HG02759 (cell line): ENCODE data around the gene TGM1.
"Not testable (repeated sequence)": the region's sequence is repeated elsewhere in the genome, so short reads cannot be mapped to it uniquely, and the experiment has no call there.

Experiments used
- ATAC-seq: cut with Tn5 transposase; IDR thresholded peaks from one replicate; pipeline ENCODE4 v1.9.1; 2021; ENCODE audit warnings: mild to moderate bottlenecking, moderate library complexity; ENCODE audit not compliant: unreplicated experiment

Gene TGM1

DNA sequence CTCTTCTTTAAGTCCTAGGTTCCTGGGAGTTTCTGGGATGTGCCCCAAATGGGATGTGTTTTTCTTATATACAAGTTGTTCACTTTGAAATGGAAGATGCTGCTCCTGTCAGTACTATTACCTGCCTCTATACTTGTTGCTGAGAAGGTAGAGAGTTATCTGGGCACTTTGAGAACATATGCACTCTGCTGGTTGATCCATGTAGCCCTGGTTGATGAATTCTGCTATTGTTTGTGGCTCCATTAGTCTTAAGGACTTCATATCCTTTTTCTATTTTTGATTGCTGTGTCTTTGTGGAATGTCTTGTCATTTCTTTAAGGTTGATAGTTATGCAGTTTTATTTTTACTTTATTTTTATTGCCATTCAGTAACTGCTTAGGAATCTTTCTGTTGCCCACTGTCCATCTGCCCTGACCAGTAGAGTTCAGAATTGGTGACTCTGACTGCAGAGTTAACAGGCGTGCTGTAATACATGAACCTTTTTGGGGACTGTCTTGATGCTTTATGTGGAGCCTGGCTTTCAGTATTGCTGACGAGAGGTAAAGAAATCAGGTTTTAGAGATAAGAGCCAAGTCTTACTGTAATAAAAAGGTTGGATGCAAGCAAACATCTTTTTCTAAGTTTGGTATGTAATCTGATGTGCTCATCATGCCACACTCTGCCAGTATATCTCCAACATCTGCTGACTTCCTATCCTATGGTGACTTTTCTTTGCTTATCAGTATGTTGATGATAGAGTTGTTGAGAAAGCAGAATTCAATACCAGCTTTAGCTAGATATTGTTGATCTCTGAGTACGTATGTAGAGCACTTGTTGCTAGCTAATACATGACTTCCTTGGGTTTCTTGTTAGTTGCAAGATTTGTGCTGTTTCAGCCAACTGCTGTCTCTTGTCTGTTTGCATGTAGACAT, 28.6 kb downstream of the TGM1 start:
- no peak for ATAC-seq

GRCh38 chr14:24233538-24233866, 29.5 kb downstream of the TGM1 start:
- ATAC-seq = no peak

DNA sequence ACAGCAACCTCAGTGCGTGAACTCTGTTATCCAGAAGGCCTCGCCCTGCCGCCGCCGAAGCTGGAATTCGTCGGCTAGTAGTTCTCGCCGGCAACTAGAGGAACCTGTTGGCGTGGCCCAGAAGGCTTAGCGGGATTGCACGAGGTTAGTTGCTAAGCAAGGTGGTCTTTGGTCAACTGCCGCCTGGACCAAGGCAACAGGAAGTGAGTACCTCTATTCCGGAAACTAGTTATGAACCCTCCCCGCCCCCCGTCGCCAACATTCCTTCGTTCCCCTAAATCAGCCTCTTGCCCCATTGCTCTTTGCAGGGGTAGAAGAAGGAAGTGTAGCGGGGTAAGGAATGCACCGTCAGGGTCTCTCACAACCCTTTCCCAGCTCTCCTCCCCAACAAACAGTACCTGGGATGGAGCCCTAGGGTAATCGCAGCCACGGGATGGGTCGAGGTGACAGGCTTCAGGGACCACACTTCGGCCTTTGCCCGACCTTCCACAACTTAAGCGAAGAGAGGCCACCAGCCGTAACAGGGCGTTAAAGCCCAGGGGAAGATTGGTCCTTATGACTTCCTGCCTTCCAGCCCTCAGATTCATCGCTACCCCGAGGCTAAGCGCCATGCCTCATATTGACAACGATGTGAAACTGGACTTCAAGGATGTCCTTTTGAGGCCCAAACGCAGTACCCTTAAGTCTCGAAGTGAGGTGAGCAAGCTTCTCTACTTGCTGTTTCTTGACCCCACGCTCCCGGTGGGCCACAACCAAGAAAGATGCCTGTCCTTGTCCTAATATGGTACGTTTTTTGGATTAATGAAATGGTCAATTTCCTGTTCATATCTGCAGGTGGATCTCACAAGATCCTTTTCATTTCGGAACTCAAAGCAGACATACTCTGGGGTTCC, 30.1 kb downstream of the TGM1 start, which contains the start of gene GMPR2:
Gene GMPR2 (plus strand): TSS at position 285 of the 893 bp plus-strand sequence. CDS start 325 bp downstream, at position 610.
- ATAC-seq = peak; percentile 64

GRCh38 chr14:24232121-24232644, 30.8 kb downstream of the TGM1 start, which contains the start of gene NEDD8:
Gene NEDD8 (minus strand): TSS chr14:24232367. CDS start chr14:24232267, 100 bp downstream.
- ATAC-seq = peak; percentile 80

DNA sequence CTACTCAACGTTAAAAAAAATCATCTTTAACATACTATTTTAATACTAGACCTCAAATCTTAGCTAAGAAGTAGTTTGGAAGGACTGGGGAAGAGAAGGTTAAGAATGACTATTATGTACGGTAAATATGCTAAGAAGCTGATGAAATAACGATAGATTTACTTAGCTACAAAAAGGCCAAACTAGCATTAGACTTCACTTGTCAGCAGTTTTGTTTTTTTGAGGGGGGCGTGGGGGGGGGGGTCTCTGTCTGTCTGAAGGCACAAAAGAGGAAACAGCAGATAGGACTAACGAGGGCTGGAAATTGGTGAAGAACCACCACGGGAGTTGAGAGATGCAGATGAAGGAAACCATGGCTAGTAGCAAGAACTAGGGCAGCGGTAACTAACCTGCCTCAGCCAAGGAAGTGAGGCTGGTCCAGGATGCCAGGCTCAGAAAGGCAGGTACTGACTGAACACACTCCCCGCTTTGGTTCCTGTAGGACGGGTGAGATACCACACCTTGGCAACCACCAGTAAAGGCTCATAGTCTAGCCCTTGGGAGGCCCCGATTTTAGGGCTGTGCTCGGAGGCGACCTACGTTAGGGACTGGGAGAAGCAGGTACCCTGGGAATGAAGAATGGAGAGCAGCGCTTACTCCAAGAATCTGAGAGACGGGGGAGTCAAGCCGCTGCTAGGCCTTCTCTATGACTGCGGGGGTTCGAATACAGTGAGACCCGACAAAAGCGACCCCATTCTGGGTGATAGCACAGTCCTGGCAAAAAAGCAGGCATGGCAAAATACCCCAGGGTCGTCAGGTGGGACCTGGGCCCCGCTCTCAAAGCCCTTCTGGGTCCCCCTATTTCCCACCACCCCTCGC, 31.5 kb downstream of the TGM1 start:
- ATAC-seq = peak; percentile 3

DNA sequence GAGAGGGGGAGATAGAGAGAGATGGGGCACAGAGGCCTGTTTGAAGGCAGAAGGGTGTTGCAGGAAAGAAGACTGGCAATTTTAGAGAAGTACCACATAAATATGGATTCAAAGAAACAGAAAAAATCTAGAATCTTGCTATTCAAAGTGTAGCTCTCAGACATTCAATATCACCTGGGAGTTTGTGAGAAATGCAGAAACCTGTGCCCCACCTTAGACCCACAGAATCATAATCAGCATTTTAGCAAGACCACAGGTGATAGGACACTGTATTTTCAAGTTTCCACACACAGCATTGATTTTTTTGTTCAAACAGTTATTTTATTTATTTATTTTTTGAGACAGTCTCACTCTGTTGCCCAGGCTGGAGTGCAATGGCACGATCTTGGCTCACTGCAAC, 34.1 kb downstream of the TGM1 start:
- ATAC-seq = no peak

DNA sequence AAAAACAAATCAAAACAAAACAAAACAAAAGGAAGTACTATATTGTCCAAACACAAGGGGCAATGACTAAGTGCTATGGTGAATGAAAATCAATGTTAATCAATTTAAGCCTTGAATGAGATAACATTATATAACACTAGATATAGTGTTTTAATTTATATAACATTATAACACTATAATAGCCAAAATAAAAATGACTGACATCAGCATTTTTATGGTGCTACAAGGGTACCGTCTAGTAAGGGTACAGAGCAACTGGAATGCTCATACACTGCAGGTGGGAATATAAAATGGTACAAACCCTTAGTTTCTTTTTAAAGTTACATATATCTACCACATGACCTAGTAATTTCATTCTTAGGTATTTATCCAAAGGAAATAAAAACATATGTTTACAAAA, 36.5 kb downstream of the TGM1 start:
- ATAC-seq = no peak

DNA sequence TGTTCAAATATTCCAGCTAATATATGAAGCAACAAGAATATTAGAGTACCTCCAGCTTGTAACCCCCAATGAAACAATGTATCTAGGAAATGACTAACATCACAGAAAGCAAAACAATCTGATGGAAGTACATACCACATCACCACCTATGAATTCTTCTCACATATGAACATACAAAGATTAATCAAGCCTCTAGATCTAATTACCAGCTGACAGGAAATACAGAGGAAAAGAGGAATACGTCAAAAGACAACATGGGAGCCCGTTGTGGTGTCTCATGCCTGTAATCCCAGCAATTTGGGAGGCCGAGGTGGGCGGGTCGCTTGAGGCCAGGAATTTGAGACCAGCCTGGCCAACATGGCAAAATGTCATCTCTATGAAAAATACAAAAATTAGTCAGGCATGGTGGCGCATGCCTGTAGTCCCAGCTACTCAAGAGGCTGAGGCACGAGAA, 38.3 kb downstream of the TGM1 start:
- no peak for ATAC-seq

DNA sequence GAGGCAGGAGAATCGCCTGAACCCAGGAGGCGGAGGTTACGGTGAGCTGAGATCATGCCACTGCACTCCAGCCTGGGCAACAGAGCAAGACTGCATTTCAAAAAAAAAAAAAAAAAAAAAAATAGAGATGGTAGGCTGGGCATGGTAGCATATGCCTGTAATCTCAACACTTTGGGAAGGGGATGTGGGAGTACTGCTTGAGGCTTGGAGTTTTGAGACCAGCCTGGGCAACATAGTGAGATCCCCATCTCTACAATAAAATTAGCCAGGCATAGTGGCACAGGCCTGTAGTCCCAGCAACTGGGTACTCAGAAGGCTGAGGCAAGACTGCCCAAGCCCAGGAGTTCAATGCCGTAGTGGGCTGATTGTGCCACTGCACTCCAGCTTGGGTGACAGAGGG, 40.0 kb downstream of the TGM1 start:
- ATAC-seq = not testable (repeated sequence)

DNA sequence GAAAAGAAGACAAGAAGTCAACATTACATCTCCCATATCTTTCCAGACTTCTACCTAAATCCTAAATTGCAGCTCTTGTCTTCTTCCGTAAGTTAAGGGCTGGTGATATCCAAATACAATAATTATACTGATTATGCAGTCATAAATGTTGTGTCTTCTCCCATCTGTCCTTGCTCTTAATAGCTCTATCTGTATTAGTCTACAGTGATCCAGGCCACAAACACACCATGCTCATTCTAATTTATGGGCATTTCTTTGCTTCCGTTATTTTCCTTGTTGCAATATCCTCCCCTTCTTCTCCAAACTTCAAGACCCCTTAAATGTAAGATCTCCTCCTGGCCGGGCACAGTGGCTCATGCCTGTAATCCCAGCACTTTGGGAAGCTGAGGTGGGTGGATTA, 43.5 kb downstream of the TGM1 start:
- ATAC-seq = no peak

- no peak for ATAC-seq
These were observed 43.9 kb downstream of the TGM1 start for GRCh38 chr14:24219080-24219479.

DNA sequence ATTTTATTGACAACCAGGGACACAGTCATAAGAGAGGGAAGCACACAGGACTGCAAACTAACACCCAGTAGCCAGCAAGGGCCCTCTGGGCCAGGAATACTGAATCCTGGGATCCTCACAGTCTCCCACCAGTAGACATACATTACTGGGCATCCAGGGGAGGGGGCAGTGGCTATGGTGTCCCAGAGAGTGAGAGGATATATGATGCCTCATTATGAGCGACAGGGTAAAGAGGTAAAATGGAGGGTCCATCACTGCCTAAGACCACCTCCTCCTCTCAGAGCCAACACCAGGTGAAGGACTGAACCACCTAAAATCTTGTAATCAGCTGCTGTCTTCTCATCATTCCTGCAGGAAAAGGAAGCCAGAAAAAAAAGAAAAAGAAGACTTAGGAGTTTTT, 46.1 kb downstream of the TGM1 start:
- not testable (repeated sequence) for ATAC-seq

- no peak for ATAC-seq
These were observed 46.7 kb downstream of the TGM1 start for GRCh38 chr14:24216345-24216699.

DNA sequence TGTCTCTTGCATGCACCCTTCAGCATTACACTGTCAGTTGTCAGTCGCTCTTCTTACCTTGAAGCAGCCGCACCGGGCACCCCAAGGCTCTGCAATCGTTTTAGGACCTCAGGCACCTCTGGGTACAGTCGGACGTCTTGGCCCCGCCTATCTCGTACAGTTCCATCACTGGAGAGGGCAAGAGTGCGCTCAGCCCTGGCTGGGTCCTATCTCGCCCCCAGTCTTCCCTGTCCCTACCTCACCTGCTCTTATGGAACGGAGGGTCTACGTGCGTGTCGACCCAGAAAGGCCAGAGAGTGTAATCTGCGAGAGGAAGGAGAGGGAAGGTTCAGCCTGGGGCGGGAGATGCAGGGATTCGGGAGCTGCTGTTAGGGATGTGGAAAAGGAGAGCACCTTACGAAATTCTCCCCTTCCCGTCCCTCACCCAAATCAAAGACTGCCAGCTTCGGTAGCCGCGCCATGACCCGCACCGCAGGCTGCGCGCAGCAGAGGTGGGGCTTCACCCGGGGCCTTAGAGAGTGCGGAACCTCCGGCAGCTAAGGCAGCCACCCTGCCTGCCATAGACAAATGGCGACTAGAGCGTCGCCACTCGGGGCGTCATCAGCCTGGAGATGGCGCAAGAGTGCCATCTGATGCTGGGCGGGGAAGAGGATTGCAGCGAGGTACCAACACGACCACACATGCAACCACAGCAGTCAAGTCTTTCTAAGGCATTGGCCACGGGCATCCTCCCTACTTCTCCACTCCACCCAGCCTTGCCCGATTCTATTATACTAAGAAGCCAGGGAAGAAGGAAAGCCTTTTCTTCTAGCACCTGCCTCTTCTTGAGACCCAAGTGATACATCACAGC, 47.3 kb downstream of the TGM1 start, which contains the start of gene MDP1:
Gene MDP1 (minus strand): TSS at position 572 of the 850 bp plus-strand sequence. CDS start 111 bp downstream, at position 461.
- peak; percentile 72 for ATAC-seq

- ATAC-seq = no peak
These were observed 48.9 kb downstream of the TGM1 start for GRCh38 chr14:24213866-24214662.

DNA sequence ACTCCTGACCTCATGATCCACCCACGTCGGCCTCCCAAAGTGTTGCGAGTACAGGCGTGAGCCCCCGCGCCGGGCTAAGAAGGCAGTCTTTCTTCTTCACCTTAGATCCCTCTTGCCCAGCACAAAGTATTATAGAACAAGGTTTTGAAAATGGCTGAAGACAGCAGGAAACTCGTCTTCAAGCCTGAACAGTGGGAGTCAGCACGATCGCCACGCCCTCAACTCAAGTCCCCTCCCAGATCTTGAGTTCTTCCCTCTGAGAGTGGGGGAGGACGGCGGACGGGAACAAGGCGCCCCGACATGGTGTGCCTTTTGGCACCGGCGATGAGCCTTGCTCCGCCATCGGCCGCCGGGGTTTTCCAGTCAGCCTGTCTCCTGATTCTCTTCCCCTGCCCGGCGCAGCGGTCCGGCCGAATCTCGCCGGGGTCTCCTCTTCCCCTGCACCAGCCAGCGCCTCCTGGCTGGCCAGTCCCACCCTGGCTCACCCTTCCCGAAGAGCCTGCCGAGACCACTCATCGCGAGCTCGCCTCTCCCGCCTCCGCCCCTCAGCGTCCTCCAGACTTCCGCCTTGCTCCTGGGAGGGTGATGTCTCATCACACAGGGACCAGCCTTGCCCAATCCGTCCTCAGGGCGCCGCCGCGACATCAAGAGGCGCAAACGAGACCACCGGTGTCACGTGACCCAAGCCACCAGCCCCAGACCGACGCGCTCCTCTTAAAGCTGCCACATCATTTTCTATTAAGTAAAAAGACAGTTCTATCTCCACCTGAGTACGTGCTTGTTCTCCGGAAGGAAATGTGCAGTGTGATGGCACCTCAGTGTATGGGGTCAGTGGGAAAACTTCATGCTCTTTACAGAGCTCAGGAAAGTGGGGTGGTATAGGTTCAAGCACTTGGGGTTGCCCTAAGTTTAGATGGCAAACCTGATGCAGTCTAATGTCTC, 49.8 kb downstream of the TGM1 start, which contains the start of gene CHMP4A:
Gene CHMP4A (minus strand): TSS at position 565 of the 942 bp plus-strand sequence. CDS start 49 bp downstream, at position 516.
- ATAC-seq = peak; percentile 80

DNA sequence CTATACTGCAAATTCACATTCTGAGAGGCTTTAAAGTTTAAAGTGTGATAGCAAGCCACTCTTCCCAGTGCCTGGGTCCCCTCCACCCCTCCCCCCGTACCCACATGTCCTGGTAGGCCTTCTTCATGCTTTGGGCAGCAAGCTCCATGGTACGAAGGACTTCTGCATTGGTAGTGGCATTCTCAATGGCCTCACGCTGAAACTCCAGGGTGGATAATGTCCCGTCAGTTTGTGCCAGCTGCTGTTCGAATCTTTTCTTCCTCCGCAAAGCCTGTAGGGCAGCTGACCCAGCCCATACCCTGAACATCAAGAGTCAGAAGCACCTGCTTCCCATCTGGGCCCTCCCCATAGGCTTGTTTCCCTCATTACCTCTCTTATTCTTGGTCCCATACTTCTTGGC, 51.7 kb downstream of the TGM1 start:
- no peak for ATAC-seq
